HEK293 (cell line): Measurements from ENCODE around the gene OPN1MW.
"Not testable (repeated sequence)": the region's sequence is repeated elsewhere in the genome, so short reads cannot be mapped to it uniquely, and the experiment has no call there.

ENCODE experiments used
- CTCF ChIA-PET: fragments of 350-600 bp; formaldehyde crosslinking; extraction: SDS; loops from one replicate; lab custom pipeline; 2021; ENCODE audit warnings: antibody characterized with exemption; lab: Yijun Ruan, JAX
- POLR2A ChIA-PET: fragments of 300-600 bp; formaldehyde crosslinking; extraction: SDS; loops from one replicate; lab custom pipeline; 2020; ENCODE audit warnings: antibody characterized with exemption, inconsistent platforms; lab: Yijun Ruan, JAX
- H3K27ac ChIP-seq: fragments of 200-500 bp; sonication (Bioruptor generic); 2 replicates; pipeline ENCODE4 v1.5.1; 2014; ENCODE audit warnings: low read depth, low read length, control low read depth, inconsistent platforms; ENCODE audit errors: extremely low read depth
- H3K36me3 ChIP-seq, 2 experiments: fragments of 200-500 bp in 1 of 2; sonication (Bioruptor generic) in 1 of 2; 1 replicate in 1 of 2; 2 replicates in 1 of 2; pipeline ENCODE4 v1.5.1; 2014 to 2017; ENCODE audit warnings: inconsistent platforms in 2 of 2, low read length in 2 of 2; ENCODE audit not compliant: control insufficient read depth in 2 of 2, insufficient read depth in 1 of 2
- H3K4me1 ChIP-seq: fragments of 200-500 bp; sonication (Bioruptor generic); 2 replicates; pipeline ENCODE4 v1.5.1; 2014; ENCODE audit warnings: mild to moderate bottlenecking, low read length, inconsistent platforms; ENCODE audit not compliant: control insufficient read depth, insufficient read depth
- H3K4me3 ChIP-seq: 2 replicates; pipeline ENCODE4 v1.5.1; 2011; ENCODE audit warnings: low read depth, mild to moderate bottlenecking, control low read depth, low read length, moderate library complexity
- H3K9me3 ChIP-seq: fragments of 200-500 bp; sonication (Bioruptor generic); 2 replicates; pipeline ENCODE4 v1.5.1; 2014; ENCODE audit warnings: low read depth, low read length, inconsistent platforms; ENCODE audit not compliant: control insufficient read depth, insufficient read depth
- HOXA7 ChIP-seq: sonication (generic); formaldehyde crosslinking; IDR thresholded peaks from 2 replicates; pipeline ENCODE4 v1.8.1; 2022; ENCODE audit warnings: missing genetic modification reagents, borderline replicate concordance
- MYNN ChIP-seq: fragments of 450-650 bp; formaldehyde crosslinking; IDR thresholded peaks from 2 replicates; pipeline ENCODE4 v1.5.1; 2016; ENCODE audit warnings: missing biosample characterization, missing genetic modification characterization, borderline replicate concordance
- YY2 ChIP-seq: fragments of 450-650 bp; formaldehyde crosslinking; IDR thresholded peaks from 2 replicates; pipeline ENCODE4 v1.5.1; 2016; ENCODE audit warnings: missing biosample characterization, missing genetic modification characterization
- ZFHX2 ChIP-seq: fragments of 450-650 bp; formaldehyde crosslinking; conservative IDR thresholded peaks from 2 replicates; pipeline ENCODE4 v1.5.1; 2016; ENCODE audit warnings: missing biosample characterization, missing genetic modification characterization
- ZFP37 ChIP-seq: fragments of 450-650 bp; formaldehyde crosslinking; IDR thresholded peaks from 2 replicates; pipeline ENCODE4 v1.5.1; 2016; ENCODE audit warnings: missing biosample characterization, missing genetic modification characterization
- ZNF132 ChIP-seq: fragments of 450-650 bp; formaldehyde crosslinking; IDR thresholded peaks from 2 replicates; pipeline ENCODE4 v1.5.1; 2017; ENCODE audit warnings: missing biosample characterization, missing genetic modification characterization, borderline replicate concordance
- ZNF146 ChIP-seq: fragments of 450-650 bp; formaldehyde crosslinking; IDR thresholded peaks from 2 replicates; pipeline ENCODE4 v1.5.1; 2016; ENCODE audit warnings: missing biosample characterization, missing genetic modification characterization
- ZNF175 ChIP-seq: fragments of 450-650 bp; formaldehyde crosslinking; IDR thresholded peaks from 2 replicates; pipeline ENCODE4 v1.5.1; 2016; ENCODE audit warnings: missing biosample characterization, missing genetic modification characterization
- ZNF184 ChIP-seq: fragments of 450-650 bp; IDR thresholded peaks from 2 replicates; pipeline ENCODE4 v1.5.1; 2018; ENCODE audit warnings: missing biosample characterization, mild to moderate bottlenecking, missing genetic modification characterization
- ZNF274 ChIP-seq, 2 experiments: fragments of 200-500 bp in 1 of 2; fragments of 450-650 bp in 1 of 2; sonication (Bioruptor generic) in 1 of 2; formaldehyde crosslinking in 1 of 2; IDR thresholded peaks; 2 replicates each; pipeline versions ENCODE4 v1.5.1 to v1.6.1; 2014 to 2016; ENCODE audit warnings: borderline replicate concordance in 1 of 2, inconsistent platforms in 1 of 2, low read length in 1 of 2, missing biosample characterization in 1 of 2, missing genetic modification characterization in 1 of 2
- ZNF391 ChIP-seq: fragments of 450-650 bp; formaldehyde crosslinking; IDR thresholded peaks from 2 replicates; pipeline ENCODE4 v1.5.1; 2016; ENCODE audit warnings: low read depth, missing biosample characterization, missing genetic modification characterization, borderline replicate concordance
- ZNF423 ChIP-seq: fragments of 450-650 bp; formaldehyde crosslinking; IDR thresholded peaks from 2 replicates; pipeline ENCODE4 v1.5.1; 2016; ENCODE audit warnings: missing biosample characterization, missing genetic modification characterization
- ZNF707 ChIP-seq: fragments of 450-650 bp; formaldehyde crosslinking; IDR thresholded peaks from 2 replicates; pipeline ENCODE4 v1.5.1; 2016; ENCODE audit warnings: missing biosample characterization, missing genetic modification characterization
- ZNF837 ChIP-seq: fragments of 450-650 bp; formaldehyde crosslinking; IDR thresholded peaks from 2 replicates; pipeline ENCODE4 v1.5.1; 2016; ENCODE audit warnings: missing biosample characterization, missing genetic modification characterization
- TF ChIP-seq, protein P1 (sequence below): fragments of 450-650 bp; formaldehyde crosslinking; conservative IDR thresholded peaks from 2 replicates; pipeline ENCODE4 v1.5.1; 2016; ENCODE audit warnings: low read depth, missing biosample characterization, missing genetic modification characterization
- TF ChIP-seq, protein P2 (sequence below): fragments of 450-650 bp; formaldehyde crosslinking; optimal IDR thresholded peaks from 2 replicates; pipeline ENCODE3; 2016; ENCODE audit warnings: missing biosample characterization, mild to moderate bottlenecking, missing genetic modification characterization
- TF ChIP-seq, protein P3 (sequence below): fragments of 450-650 bp; formaldehyde crosslinking; IDR thresholded peaks from 2 replicates; pipeline ENCODE4 v1.5.1; 2016; ENCODE audit warnings: missing biosample characterization, missing genetic modification characterization
- TF ChIP-seq, protein P4 (sequence below): fragments of 450-650 bp; formaldehyde crosslinking; IDR thresholded peaks from 2 replicates; pipeline ENCODE4 v1.5.1; 2016; ENCODE audit warnings: missing biosample characterization, missing genetic modification characterization
- TF ChIP-seq, protein P5 (sequence below): fragments of 450-650 bp; formaldehyde crosslinking; IDR thresholded peaks from 2 replicates; pipeline ENCODE4; 2016; ENCODE audit warnings: missing biosample characterization, missing genetic modification characterization
- TF ChIP-seq, protein P6 (sequence below): IDR thresholded peaks from 2 replicates; pipeline ENCODE4 v1.6.1; 2011; ENCODE audit warnings: mild to moderate bottlenecking, low read depth, low read length, borderline replicate concordance

The OPN1MW gene

DNA sequence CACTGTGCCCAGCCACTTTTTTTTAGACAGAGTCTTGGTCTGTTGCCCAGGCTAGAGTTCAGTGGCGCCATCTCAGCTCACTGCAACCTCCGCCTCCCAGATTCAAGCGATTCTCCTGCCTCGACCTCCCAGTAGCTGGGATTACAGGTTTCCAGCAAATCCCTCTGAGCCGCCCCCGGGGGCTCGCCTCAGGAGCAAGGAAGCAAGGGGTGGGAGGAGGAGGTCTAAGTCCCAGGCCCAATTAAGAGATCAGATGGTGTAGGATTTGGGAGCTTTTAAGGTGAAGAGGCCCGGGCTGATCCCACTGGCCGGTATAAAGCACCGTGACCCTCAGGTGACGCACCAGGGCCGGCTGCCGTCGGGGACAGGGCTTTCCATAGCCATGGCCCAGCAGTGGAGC is at the start of gene OPN1MW:
TSS of gene OPN1MW (plus strand) at position 301 of the 400 bp plus-strand sequence. CDS start at position 383, 82 bp downstream.
- H3K27ac ChIP-seq, H3K4me1 ChIP-seq, H3K36me3 ChIP-seq, H3K4me3 ChIP-seq, H3K9me3 ChIP-seq, POLR2A ChIA-PET, CTCF ChIA-PET: not testable (repeated sequence)

DNA sequence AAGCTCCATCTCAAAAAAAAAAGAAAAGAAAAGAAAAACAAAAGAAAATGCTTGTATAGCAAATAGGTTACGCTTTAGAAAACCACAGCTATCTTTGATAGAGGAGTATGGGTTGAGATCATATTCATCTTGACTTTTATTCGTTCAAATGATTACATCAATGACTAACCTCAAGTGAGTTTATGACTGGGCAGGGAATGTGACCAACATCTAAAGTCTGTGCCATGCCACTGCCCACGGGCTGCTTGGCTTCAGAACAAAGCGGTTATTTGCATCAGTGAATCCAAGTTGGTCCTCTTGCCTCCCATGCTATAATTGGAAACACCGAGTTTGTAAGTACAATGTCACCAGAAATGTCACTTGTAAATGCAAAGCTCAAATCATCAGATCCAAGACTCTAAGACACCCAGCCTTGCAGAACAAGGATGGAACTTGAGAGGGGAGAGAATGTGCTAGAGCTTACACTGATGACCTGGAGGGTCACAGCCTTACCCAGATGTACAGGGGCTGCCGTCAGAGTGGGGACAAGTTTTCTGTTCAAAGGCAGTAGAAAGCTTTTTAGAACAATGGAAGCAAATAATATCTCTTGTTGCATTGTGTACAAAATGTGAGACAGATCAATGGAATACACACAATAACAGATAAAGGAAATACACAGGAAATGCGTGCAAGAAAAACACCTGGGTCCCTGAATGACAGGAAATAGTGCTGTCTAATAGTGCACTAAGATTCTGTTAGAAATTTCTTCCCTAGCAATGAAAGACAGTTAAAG is 46.8 kb upstream of the OPN1MW start:
- Histone ChIP-seq H3K36me3 (no peaks in the 10 kb centered on the region), H3K27ac (no peak overlapping the region), H3K9me3 (no peaks in the 10 kb centered on the region), H3K4me1 (no peaks in the 10 kb centered on the region), H3K4me3 (no peak overlapping the region)
- TF ChIP-seq, protein P1, sequence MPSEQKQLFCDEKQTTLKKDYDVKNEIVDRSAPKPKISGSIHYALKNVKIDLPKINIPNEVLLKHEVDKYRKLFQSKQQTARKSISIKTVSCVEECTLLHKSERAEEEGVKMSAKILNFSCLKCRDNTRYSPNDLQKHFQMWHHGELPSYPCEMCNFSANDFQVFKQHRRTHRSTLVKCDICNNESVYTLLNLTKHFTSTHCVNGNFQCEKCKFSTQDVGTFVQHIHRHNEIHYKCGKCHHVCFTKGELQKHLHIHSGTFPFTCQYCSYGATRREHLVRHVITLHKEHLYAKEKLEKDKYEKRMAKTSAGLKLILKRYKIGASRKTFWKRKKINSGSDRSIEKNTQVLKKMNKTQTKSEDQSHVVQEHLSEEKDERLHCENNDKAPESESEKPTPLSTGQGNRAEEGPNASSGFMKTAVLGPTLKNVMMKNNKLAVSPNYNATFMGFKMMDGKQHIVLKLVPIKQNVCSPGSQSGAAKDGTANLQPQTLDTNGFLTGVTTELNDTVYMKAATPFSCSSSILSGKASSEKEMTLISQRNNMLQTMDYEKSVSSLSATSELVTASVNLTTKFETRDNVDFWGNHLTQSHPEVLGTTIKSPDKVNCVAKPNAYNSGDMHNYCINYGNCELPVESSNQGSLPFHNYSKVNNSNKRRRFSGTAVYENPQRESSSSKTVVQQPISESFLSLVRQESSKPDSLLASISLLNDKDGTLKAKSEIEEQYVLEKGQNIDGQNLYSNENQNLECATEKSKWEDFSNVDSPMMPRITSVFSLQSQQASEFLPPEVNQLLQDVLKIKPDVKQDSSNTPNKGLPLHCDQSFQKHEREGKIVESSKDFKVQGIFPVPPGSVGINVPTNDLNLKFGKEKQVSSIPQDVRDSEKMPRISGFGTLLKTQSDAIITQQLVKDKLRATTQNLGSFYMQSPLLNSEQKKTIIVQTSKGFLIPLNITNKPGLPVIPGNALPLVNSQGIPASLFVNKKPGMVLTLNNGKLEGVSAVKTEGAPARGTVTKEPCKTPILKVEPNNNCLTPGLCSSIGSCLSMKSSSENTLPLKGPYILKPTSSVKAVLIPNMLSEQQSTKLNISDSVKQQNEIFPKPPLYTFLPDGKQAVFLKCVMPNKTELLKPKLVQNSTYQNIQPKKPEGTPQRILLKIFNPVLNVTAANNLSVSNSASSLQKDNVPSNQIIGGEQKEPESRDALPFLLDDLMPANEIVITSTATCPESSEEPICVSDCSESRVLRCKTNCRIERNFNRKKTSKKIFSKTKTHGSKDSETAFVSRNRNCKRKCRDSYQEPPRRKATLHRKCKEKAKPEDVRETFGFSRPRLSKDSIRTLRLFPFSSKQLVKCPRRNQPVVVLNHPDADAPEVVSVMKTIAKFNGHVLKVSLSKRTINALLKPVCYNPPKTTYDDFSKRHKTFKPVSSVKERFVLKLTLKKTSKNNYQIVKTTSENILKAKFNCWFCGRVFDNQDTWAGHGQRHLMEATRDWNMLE (tag by site-specific recombination), result no peak
- TF ChIP-seq, protein P2, sequence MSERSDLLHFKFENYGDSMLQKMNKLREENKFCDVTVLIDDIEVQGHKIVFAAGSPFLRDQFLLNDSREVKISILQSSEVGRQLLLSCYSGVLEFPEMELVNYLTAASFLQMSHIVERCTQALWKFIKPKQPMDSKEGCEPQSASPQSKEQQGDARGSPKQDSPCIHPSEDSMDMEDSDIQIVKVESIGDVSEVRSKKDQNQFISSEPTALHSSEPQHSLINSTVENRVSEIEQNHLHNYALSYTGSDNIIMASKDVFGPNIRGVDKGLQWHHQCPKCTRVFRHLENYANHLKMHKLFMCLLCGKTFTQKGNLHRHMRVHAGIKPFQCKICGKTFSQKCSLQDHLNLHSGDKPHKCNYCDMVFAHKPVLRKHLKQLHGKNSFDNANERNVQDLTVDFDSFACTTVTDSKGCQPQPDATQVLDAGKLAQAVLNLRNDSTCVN (tag by site-specific recombination), result no peak
- TF ChIP-seq, protein P3, sequence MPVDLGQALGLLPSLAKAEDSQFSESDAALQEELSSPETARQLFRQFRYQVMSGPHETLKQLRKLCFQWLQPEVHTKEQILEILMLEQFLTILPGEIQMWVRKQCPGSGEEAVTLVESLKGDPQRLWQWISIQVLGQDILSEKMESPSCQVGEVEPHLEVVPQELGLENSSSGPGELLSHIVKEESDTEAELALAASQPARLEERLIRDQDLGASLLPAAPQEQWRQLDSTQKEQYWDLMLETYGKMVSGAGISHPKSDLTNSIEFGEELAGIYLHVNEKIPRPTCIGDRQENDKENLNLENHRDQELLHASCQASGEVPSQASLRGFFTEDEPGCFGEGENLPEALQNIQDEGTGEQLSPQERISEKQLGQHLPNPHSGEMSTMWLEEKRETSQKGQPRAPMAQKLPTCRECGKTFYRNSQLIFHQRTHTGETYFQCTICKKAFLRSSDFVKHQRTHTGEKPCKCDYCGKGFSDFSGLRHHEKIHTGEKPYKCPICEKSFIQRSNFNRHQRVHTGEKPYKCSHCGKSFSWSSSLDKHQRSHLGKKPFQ, result no peak
- TF ChIP-seq ZNF132 (tag by site-specific recombination) (no peak), YY2 (tag by site-specific recombination) (no peak), ZFHX2 (no peak), ZNF837 (no peak), MYNN (tag by site-specific recombination) (no peak), ZFP37 (no peak), ZNF184 (tag by site-specific recombination) (no peak), HOXA7 (CRISPR knock-in tag) (no peak), ZNF423 (tag by site-specific recombination) (no peak), ZNF175 (no peak), ZNF707 (tag by site-specific recombination) (no peak), ZNF274 (IDR thresholded peaks at IDR 0.05; ENCODE audit: low read length) (no peak), ZNF274 (tag by site-specific recombination; IDR thresholded peaks at IDR 0.05; ENCODE audit: borderline replicate concordance) (no peak), ZNF391 (tag by site-specific recombination) (no peak), ZNF146 (tag by site-specific recombination) (no peak)
- TF ChIP-seq, protein P4, sequence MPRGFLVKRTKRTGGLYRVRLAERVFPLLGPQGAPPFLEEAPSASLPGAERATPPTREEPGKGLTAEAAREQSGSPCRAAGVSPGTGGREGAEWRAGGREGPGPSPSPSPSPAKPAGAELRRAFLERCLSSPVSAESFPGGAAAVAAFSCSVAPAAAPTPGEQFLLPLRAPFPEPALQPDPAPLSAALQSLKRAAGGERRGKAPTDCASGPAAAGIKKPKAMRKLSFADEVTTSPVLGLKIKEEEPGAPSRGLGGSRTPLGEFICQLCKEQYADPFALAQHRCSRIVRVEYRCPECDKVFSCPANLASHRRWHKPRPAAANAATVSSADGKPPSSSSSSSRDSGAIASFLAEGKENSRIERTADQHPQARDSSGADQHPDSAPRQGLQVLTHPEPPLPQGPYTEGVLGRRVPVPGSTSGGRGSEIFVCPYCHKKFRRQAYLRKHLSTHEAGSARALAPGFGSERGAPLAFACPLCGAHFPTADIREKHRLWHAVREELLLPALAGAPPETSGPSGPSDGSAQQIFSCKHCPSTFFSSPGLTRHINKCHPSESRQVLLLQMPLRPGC, result no peak
- TF ChIP-seq, protein P5, sequence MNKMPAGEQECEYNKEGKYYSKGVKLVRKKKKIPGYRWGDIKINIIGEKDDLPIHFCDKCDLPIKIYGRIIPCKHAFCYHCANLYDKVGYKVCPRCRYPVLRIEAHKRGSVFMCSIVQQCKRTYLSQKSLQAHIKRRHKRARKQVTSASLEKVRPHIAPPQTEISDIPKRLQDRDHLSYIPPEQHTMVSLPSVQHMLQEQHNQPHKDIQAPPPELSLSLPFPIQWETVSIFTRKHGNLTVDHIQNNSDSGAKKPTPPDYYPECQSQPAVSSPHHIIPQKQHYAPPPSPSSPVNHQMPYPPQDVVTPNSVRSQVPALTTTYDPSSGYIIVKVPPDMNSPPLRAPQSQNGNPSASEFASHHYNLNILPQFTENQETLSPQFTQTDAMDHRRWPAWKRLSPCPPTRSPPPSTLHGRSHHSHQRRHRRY (tag by site-specific recombination), result no peak
- TF ChIP-seq, protein P6, sequence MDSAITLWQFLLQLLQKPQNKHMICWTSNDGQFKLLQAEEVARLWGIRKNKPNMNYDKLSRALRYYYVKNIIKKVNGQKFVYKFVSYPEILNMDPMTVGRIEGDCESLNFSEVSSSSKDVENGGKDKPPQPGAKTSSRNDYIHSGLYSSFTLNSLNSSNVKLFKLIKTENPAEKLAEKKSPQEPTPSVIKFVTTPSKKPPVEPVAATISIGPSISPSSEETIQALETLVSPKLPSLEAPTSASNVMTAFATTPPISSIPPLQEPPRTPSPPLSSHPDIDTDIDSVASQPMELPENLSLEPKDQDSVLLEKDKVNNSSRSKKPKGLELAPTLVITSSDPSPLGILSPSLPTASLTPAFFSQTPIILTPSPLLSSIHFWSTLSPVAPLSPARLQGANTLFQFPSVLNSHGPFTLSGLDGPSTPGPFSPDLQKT, result no peak
- CTCF ChIA-PET, result interaction anchor here (0.6 to 1.1 kb wide), 10 partner anchors 9 to 1007 kb away, joined by 3 to 5 read pairs (median 3); no protein-coding TSS in a partner anchor
- POLR2A ChIA-PET, result no interaction called here
